ENCODE data around the gene ABTB2.

GRCh38 chr11:34180040-34180813 lies 177.6 kb downstream of the ABTB2 start:
- TF ChIP-seq CTCF (IDR thresholded peaks at IDR 0.05) (no peak), POLR2A (IDR thresholded peaks at IDR 0.05) (no peak)

All from body of pancreas (tissue), 4 donors.